ENCODE measurements around the gene RUNX2.

DNA sequence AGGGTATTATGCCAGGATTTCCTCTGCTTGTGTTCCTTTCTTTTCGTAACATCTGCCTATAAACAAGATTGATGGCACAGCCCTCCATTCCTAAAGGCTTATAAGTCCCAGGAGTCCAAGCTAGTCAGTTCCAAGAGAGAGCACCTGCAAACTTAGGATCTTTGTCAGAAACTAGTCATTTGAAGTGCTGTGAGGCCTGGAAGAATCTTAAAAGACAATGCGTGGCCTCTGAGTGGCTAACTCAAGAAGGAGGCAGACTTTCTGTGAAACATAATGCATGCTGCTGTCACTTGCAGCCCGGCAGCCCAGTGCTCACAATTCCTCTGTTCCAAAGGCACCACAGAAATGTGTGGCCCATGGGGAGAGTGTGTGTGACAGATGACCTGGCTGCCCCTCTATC is 184.6 kb downstream of the RUNX2 start:
- TF ChIP-seq, protein P1, sequence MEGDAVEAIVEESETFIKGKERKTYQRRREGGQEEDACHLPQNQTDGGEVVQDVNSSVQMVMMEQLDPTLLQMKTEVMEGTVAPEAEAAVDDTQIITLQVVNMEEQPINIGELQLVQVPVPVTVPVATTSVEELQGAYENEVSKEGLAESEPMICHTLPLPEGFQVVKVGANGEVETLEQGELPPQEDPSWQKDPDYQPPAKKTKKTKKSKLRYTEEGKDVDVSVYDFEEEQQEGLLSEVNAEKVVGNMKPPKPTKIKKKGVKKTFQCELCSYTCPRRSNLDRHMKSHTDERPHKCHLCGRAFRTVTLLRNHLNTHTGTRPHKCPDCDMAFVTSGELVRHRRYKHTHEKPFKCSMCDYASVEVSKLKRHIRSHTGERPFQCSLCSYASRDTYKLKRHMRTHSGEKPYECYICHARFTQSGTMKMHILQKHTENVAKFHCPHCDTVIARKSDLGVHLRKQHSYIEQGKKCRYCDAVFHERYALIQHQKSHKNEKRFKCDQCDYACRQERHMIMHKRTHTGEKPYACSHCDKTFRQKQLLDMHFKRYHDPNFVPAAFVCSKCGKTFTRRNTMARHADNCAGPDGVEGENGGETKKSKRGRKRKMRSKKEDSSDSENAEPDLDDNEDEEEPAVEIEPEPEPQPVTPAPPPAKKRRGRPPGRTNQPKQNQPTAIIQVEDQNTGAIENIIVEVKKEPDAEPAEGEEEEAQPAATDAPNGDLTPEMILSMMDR (IDR thresholded peaks at IDR 0.05; ENCODE audit: low read depth, low read length, missing input control): no peak
- TF ChIP-seq MAX (IDR thresholded peaks at IDR 0.05) (no peak), EGR1 (IDR thresholded peaks at IDR 0.05; ENCODE audit: low read depth in 2 of 2) (no peak), TAF1 (conservative IDR thresholded peaks at IDR 0.05) (no peak), YY1 (IDR thresholded peaks at IDR 0.05) (no peak), GABPA (IDR thresholded peaks at IDR 0.05 in 1 of 2, conservative IDR thresholded peaks at IDR 0.05 in 1 of 2) (no peak), FOXA2 (IDR thresholded peaks at IDR 0.05) (no peak), FOXA1 (IDR thresholded peaks at IDR 0.05) (no peak)

All from liver (tissue), 3 donors.